ENCODE data around the gene ZNF25.

- TF ChIP-seq ARNTL (CRISPR knock-in tag; IDR thresholded peaks at IDR 0.05; ENCODE audit: borderline replicate concordance, low read depth): no peak
- TF ChIP-seq CSRNP3 (CRISPR knock-in tag; IDR thresholded peaks at IDR 0.05): no peak
- no peak for TF ChIP-seq SNAI2 (CRISPR knock-in tag; IDR thresholded peaks at IDR 0.05)
- TF ChIP-seq TSHZ2 (CRISPR knock-in tag; IDR thresholded peaks at IDR 0.05): no peak
- TF ChIP-seq ZC3H10 (CRISPR knock-in tag; IDR thresholded peaks at IDR 0.05): no peak
- TF ChIP-seq TCF4 (CRISPR knock-in tag; IDR thresholded peaks at IDR 0.05; ENCODE audit: borderline replicate concordance): no peak
- TF ChIP-seq CSDC2 (CRISPR knock-in tag; IDR thresholded peaks at IDR 0.05): no peak
- no peak for TF ChIP-seq ZNF70 (CRISPR knock-in tag; IDR thresholded peaks at IDR 0.05)
- no peak for TF ChIP-seq PATZ1 (CRISPR knock-in tag; IDR thresholded peaks at IDR 0.05; ENCODE audit: borderline replicate concordance)
Measured at GRCh38 chr10:37975401-37975991, 951 bp downstream of the ZNF25 start.

Measured in SK-N-SH treated with all-trans-retinoic acid at 6 μM for 48 hours (cell line).